ENCODE measurements around the gene ANKRD55.
A peak's percentile ranks its signal among the peaks of the same experiment; 100 is the strongest.

The ANKRD55 gene

DNA sequence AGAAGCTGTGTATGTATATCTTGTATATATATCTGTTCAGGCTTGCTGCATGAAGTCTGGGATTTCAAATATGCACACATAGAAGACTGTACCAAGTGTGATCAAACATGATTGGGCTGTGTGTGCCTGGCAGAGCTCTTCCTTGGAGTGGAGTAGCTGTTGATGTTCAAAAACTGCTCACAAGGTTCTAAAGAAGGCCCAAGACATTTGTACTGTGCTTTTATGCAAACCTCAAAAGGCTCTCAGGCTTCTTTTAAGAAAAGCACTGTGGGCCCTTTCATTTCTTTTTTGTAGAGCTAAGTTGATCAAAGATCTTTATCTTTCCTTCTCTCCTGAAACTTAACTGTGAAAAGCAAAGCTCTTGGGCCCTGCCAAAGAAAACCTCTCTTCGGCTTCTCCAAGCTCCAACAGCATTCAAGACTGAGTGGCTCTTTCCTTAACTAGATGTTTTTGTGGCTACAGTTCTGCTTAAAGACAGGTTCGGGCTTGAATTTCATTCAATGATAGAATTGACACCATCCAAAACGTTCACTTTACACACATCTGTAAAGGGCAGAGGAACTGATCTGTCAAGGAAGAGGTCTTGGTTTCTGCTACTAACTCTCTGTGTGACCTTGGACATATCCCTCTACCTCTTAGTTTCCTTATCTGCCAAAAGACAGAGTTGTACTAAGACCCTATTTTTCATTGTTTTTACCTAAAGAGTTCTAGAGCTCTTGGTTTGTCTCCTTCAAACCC lies 132.5 kb downstream of the ANKRD55 start:
- no peak for DNase-seq (ENCODE audit: low read depth)
- TF ChIP-seq CTCF (IDR thresholded peaks at IDR 0.05; ENCODE audit: control insufficient read depth, insufficient read depth, low read depth, low read length, missing control alignments), result no peak

DNA sequence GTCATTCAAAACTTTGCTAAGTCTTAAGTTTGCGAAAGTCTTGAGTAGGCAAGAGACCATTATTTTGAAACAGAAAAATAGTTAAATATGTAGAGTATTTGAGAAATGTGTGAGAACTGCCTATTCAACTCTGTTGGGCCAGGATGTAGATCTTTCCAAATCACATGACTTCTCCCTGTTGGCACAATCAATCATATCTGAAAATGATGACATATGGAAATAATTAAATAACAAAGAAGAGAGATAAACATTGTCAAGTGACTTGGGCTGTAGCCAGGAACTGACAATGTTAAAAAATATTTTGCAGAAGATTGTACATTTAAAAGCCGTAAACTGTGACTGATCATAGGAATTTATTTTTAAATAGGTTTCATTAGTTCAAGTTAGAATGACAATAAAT lies 133.8 kb downstream of the ANKRD55 start:
- DNase-seq (ENCODE audit: low read depth), result peak; percentile 53
- H3K4me3 ChIP-seq (ENCODE audit: control insufficient read depth, low read depth, low read length), result no peak overlapping the region
- TF ChIP-seq CTCF (IDR thresholded peaks at IDR 0.05; ENCODE audit: control insufficient read depth, insufficient read depth, low read depth, low read length, missing control alignments), result no peak

More for the DNA sequence above, 132.5 kb downstream of the ANKRD55 start:
- no peak overlapping the region for H3K4me3 ChIP-seq (ENCODE audit: control insufficient read depth, low read depth, low read length)

- DNase-seq (ENCODE audit: low read depth), result no peak
- no peak overlapping the region for H3K4me3 ChIP-seq (ENCODE audit: control insufficient read depth, low read depth, low read length)
- TF ChIP-seq CTCF (IDR thresholded peaks at IDR 0.05; ENCODE audit: control insufficient read depth, insufficient read depth, low read depth, low read length, missing control alignments), result no peak
Measured at GRCh38 chr5:56097055-56097454, 136.1 kb downstream of the ANKRD55 start.

- H3K4me3 ChIP-seq (ENCODE audit: control insufficient read depth, low read depth, low read length), result no peak overlapping the region
- no peak for DNase-seq (ENCODE audit: low read depth)
- TF ChIP-seq CTCF (IDR thresholded peaks at IDR 0.05; ENCODE audit: control insufficient read depth, insufficient read depth, low read depth, low read length, missing control alignments), result no peak
Measured at GRCh38 chr5:56095579-56096102, 137.5 kb downstream of the ANKRD55 start.

DNA sequence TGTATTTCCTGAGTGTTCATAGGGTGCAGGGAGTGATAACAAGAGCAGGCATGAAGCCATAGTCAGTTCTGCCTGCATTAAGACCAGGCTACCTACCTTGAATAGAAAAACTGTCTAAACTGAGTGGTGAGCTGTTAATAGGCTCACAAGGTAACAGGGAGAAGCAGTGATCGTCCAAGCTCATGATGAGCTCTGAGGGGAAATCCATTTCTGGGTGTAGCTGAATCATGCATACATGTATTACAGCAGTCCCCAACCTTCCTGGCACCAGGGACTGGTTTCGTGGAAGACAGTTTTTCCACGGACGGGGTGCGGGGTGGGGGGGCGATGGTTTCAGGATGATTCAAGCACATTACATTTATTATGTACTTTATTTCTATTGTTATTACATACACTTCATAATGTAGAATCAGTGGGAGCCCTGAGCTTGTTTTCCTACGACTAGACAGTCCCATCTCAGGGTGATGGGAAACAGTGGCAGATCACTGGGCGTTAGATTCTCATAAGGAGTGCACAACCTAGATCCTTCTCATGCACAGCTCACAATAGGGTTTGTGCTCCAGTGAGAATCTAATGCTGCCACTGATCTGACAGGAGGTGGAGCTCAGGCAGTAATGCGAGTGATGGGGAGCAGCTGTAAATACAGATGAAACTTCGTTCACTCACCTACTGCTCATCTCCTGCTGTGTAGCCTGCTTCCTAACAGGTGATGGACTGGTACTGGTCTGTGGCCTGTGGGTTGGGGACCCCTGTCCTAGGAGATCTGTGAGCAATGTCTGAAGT lies 138.4 kb downstream of the ANKRD55 start:
- DNase-seq (ENCODE audit: low read depth), result no peak
- TF ChIP-seq CTCF (IDR thresholded peaks at IDR 0.05; ENCODE audit: control insufficient read depth, insufficient read depth, low read depth, low read length, missing control alignments), result no peak
- no peak overlapping the region for H3K4me3 ChIP-seq (ENCODE audit: control insufficient read depth, low read depth, low read length)

- no peak for TF ChIP-seq CTCF (IDR thresholded peaks at IDR 0.05; ENCODE audit: control insufficient read depth, insufficient read depth, low read depth, low read length, missing control alignments)
- no peak for DNase-seq (ENCODE audit: low read depth)
- no peak overlapping the region for H3K4me3 ChIP-seq (ENCODE audit: control insufficient read depth, low read depth, low read length)
Measured at GRCh38 chr5:56093970-56094369, 139.2 kb downstream of the ANKRD55 start.
